ENCODE data around the gene PLEK2. TPM values are rescaled to one million over a fixed set of nuclear protein-coding genes. Genes with fewer than 3 reads are reported as not detected.
"Not testable (repeated sequence)": the region's sequence is repeated elsewhere in the genome, so short reads cannot be mapped to it uniquely, and the experiment has no call there.

PLEK2 gene, protein sequence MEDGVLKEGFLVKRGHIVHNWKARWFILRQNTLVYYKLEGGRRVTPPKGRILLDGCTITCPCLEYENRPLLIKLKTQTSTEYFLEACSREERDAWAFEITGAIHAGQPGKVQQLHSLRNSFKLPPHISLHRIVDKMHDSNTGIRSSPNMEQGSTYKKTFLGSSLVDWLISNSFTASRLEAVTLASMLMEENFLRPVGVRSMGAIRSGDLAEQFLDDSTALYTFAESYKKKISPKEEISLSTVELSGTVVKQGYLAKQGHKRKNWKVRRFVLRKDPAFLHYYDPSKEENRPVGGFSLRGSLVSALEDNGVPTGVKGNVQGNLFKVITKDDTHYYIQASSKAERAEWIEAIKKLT
- polyA plus RNA-seq (ENCODE audit: low read depth in 6 of 6) = 1 to 10 TPM in 1 of 6 donors, not detected in 5; 1.4 TPM

DNA sequence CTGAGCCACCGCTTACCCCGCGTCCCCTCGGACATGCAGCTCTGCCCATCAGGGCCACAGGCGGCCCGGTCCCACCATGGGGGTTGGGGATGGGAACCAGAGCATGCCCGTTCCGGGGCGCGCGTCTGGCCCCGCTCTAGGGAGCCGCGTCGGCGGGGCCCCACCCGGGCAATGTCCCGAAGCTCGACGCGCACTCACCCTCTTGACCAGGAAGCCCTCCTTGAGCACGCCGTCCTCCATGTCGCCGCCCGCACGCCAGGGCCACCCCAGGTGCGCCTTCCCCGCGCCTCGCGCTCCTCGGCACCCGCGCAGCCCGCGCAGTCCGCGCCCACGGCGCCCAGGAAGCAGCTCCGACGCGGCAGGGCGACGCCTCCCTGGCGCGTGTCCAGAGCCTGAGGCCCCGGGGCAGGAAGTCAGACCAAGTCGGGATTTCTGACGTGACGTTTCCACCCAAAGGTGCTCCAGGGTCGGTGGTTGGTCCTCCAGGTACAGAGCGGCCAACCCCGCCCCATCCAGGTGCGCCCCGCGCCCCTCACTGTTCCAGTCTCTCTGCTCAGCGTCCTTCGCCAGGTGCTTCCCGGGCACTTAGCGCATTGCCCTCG, at the start of gene PLEK2:
PLEK2 (minus strand) TSS at position 346 of the 602 bp plus-strand sequence; CDS start at position 240, 106 bp downstream.
- H3K4me1 Mint-ChIP-seq = peaks cover 12 to 22% (median 18%) of the 10 kb centered on the region in 3 donors
- H3K36me3 Mint-ChIP-seq = no peaks in the 10 kb centered on the region
- no peak for DNase-seq
- H3K27ac Mint-ChIP-seq = peak within 1 kb of the TSS in 2 of 6 donors; percentile 44 to 63
- no peaks in the 10 kb centered on the region for H3K9me3 Mint-ChIP-seq
- H3K27me3 Mint-ChIP-seq = peaks cover 18 to 33% (median 25%) of the 10 kb centered on the region in 3 donors
- peak within 1 kb of the TSS in 7 of 8 donors; percentile 19 to 73 (median 59) for H3K4me3 Mint-ChIP-seq
- ATAC-seq (ENCODE audit: low read depth in 2 of 2) = peak in 1 of 2 donors; percentile 42

GRCh38 chr14:67461341-67461985, 49.5 kb upstream of the PLEK2 start:
- no peak overlapping the region for H3K27ac Mint-ChIP-seq
- H3K27me3 Mint-ChIP-seq = peaks cover 0 to 6% (median 6%) of the 10 kb centered on the region in 3 donors
- H3K36me3 Mint-ChIP-seq = no peaks in the 10 kb centered on the region
- DNase-seq (no peak), ATAC-seq (ENCODE audit: low read depth in 2 of 2) (no peak)
- H3K4me3 Mint-ChIP-seq = peak overlapping the region in 1 of 8 donors; percentile 33
- peaks cover 0 to 4% (median 0%) of the 10 kb centered on the region in 7 donors for H3K9me3 Mint-ChIP-seq
- H3K4me1 Mint-ChIP-seq = peaks cover 0 to 5% (median 0%) of the 10 kb centered on the region in 3 donors

DNA sequence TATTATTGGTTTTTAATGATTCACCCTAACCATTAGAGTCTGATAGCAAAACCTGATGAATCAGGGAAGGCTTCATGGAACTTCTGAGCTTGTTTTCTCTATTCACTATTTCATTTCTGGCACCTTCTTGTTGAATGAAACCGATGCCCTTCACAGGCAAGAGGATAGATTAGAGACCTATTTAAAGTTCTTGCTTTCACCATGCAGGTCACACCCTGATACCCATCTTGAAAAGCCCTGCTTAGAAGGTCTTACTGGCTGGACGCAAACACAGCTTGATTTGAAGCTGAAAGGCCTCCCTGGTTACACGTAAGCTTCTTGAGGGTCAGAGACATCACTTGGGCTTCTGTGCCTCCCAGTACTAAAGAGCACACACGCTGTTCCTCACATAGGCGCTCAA, 47.4 kb upstream of the PLEK2 start:
- Mint-ChIP-seq H3K27me3 (peaks cover 0 to 10% (median 6%) of the 10 kb centered on the region in 3 donors), H3K36me3 (no peaks in the 10 kb centered on the region)

GRCh38 chr14:67457782-67458181, 45.8 kb upstream of the PLEK2 start:
- no peak for ATAC-seq (ENCODE audit: low read depth in 2 of 2)

More for the DNA sequence above, 47.4 kb upstream of the PLEK2 start:
- DNase-seq (no peak), ATAC-seq (ENCODE audit: low read depth in 2 of 2) (no peak)
- H3K9me3 Mint-ChIP-seq = peaks cover 0 to 5% (median 0%) of the 10 kb centered on the region in 7 donors
- H3K4me3 Mint-ChIP-seq = no peak overlapping the region
- no peak overlapping the region for H3K27ac Mint-ChIP-seq
- peaks cover 0 to under 1% (median 0%) of the 10 kb centered on the region in 3 donors for H3K4me1 Mint-ChIP-seq

GRCh38 chr14:67456732-67457131, 44.8 kb upstream of the PLEK2 start:
- no peak for DNase-seq
- Mint-ChIP-seq H3K9me3 (peaks cover 0 to 5% (median 0%) of the 10 kb centered on the region in 7 donors), H3K36me3 (no peaks in the 10 kb centered on the region), H3K27me3 (peaks cover 0 to 11% (median 6%) of the 10 kb centered on the region in 3 donors), H3K4me3 (no peak overlapping the region), H3K4me1 (no peaks in the 10 kb centered on the region), H3K27ac (no peak overlapping the region)
- ATAC-seq (ENCODE audit: low read depth in 2 of 2) = no peak

More at GRCh38 chr14:67457782-67458181, 45.8 kb upstream of the PLEK2 start:
- H3K27ac Mint-ChIP-seq = no peak overlapping the region
- H3K36me3 Mint-ChIP-seq = no peaks in the 10 kb centered on the region
- no peaks in the 10 kb centered on the region for H3K4me1 Mint-ChIP-seq
- peaks cover 0 to 10% (median 6%) of the 10 kb centered on the region in 3 donors for H3K27me3 Mint-ChIP-seq
- DNase-seq = no peak
- peaks cover 0 to 5% (median 0%) of the 10 kb centered on the region in 7 donors for H3K9me3 Mint-ChIP-seq
- H3K4me3 Mint-ChIP-seq = no peak overlapping the region

DNA sequence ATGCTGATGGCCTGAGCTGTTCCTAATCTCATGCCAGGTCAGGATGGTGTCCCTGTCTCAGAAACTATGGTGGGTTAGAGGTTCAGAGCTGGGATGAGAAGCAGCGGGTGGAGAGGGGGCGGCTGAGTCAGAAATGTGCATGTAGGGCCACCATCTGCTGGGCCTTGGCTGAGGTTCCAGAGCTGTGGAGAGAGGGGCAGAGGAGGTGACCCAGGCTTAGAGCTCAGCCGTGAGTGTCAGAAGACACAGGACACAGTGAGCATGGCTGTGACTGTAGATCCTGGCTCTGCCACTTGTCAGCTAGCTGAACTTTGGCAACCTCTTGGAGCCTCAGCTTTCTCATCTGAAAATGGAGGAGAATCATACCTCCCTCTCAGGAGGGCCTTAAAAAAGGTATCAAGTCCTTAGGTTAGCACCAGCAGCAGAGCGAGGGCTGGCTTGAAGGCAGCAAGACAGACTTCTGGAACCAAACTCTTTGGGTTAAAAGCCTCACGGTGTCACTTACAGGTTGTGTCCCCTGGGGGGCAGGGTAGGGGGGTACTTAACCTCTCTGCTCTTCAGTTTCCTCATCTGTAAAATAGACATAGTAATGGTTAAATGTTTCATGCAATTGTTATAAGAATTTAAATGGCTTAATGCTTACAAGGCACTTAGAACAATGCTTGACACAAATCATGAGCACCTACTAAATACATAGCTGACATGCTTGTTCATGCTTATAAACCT, 41.8 kb upstream of the PLEK2 start:
- Mint-ChIP-seq H3K27me3 (peaks cover 0 to 16% (median 6%) of the 10 kb centered on the region in 3 donors), H3K27ac (no peak overlapping the region), H3K9me3 (peaks cover 3 to 10% (median 7%) of the 10 kb centered on the region in 7 donors), H3K4me1 (no peaks in the 10 kb centered on the region), H3K4me3 (no peak overlapping the region), H3K36me3 (peaks cover 0 to 10% of the 10 kb centered on the region in 2 donors)
- DNase-seq (no peak), ATAC-seq (ENCODE audit: low read depth in 2 of 2) (no peak)

GRCh38 chr14:67451667-67452066, 39.7 kb upstream of the PLEK2 start:
- not testable (repeated sequence) for DNase-seq; ATAC-seq (ENCODE audit: low read depth in 2 of 2); H3K4me3 Mint-ChIP-seq; H3K36me3 Mint-ChIP-seq; H3K4me1 Mint-ChIP-seq; H3K27ac Mint-ChIP-seq
- Mint-ChIP-seq H3K9me3 (peaks cover 3 to 10% (median 6%) of the 10 kb centered on the region in 7 donors), H3K27me3 (peaks cover 0 to 10% (median 0%) of the 10 kb centered on the region in 3 donors)

DNA sequence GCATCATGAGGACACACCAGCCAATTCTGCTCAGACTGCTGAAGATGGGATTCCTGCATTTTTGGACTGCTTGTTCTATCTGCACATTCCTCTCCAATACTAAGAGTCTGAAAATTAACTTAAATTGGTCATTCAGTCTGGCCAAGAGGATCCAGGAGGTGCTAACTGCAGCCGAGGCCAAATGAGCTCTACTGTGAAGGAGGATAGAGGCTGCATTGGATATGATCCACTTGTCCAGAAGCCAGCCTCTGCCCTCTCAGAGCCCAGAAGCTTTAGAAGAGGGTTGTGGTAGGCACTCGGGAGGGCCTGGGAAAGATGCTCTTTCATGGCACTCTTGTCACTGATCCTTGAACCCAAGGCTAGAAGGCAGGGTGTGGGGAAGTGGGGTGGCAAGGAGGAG, 37.1 kb upstream of the PLEK2 start:
- ATAC-seq (ENCODE audit: low read depth in 2 of 2) = no peak
- Mint-ChIP-seq H3K4me1 (no peaks in the 10 kb centered on the region), H3K9me3 (peaks cover 0 to 10% (median 4%) of the 10 kb centered on the region in 7 donors), H3K27me3 (peaks cover 0 to 16% (median 8%) of the 10 kb centered on the region in 3 donors), H3K4me3 (no peak overlapping the region), H3K27ac (no peak overlapping the region), H3K36me3 (peaks cover 0 to 10% of the 10 kb centered on the region in 2 donors)
- DNase-seq = no peak

GRCh38 chr14:67447033-67447381, 35.0 kb upstream of the PLEK2 start:
- peaks cover 0 to 31% (median 25%) of the 10 kb centered on the region in 3 donors for H3K27me3 Mint-ChIP-seq
- ATAC-seq (ENCODE audit: low read depth in 2 of 2) (no peak), DNase-seq (no peak)
- no peaks in the 10 kb centered on the region for H3K4me1 Mint-ChIP-seq
- peaks cover 0 to 10% of the 10 kb centered on the region in 2 donors for H3K36me3 Mint-ChIP-seq
- H3K27ac Mint-ChIP-seq = peak overlapping the region in 1 of 6 donors; percentile 19
- no peak overlapping the region for H3K4me3 Mint-ChIP-seq
- H3K9me3 Mint-ChIP-seq = peaks cover 0 to 10% (median 4%) of the 10 kb centered on the region in 7 donors

DNA sequence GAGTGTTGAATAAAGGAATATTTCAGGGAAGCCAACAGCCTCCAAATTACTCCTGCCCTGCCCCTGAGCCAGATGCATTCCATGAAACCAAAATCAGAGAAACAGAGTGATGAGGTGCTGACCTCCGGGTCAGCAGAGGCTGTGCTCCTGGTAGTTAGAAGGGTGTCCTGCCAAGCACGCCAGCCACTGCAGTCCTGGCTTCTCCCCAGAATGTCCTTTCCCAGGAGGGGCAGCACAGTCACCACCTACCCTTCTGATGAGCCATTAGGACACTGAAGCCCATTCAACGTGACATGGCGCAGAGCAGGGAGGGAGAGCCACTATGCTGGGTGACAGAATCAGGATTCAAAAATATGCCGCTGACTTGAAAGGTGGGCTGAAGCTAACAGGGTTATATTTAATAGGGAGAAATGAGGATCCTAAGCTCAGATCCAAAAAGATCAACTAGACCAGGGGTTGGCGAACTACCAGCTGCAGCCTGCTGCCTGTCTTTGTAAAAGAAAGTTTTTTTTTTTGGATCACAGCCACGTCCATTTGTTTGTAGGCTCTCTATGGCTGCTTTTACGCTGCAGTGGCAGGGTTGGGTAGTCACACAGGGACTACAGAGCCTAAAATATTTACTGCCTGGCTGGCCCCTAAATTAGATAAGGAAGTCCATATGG, 34.5 kb upstream of the PLEK2 start:
- Mint-ChIP-seq H3K4me1 (no peaks in the 10 kb centered on the region), H3K27me3 (peaks cover 0 to 28% (median 25%) of the 10 kb centered on the region in 3 donors), H3K9me3 (peaks cover 0 to 10% (median 4%) of the 10 kb centered on the region in 7 donors), H3K36me3 (peaks cover 0 to 10% of the 10 kb centered on the region in 2 donors), H3K4me3 (no peak overlapping the region), H3K27ac (peak overlapping the region in 2 of 6 donors; percentile 19 to 22)
- no peak for ATAC-seq (ENCODE audit: low read depth in 2 of 2)
- DNase-seq = no peak

DNA sequence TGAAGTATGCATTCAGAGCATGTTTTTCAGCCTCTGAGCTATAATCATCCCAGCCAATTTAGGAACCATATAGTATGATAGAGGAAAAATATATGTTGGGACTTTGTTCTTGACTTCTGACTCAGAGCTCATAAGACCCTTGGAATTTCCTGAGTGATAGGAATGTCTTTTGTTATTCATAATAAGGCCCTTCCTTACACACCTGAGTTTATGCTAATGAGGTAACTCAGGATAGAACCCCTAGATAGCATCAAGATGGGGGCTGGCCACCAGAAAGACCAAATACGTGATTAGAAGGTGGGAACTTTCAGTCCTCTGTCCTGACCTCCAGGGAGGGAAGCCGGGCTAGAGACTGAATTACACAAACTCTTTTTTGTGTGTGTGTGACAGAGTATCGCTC, 32.4 kb upstream of the PLEK2 start:
- Mint-ChIP-seq H3K4me3 (no peak overlapping the region), H3K27me3 (peaks cover 0 to 26% (median 25%) of the 10 kb centered on the region in 3 donors), H3K27ac (no peak overlapping the region), H3K9me3 (no peaks in the 10 kb centered on the region), H3K4me1 (no peaks in the 10 kb centered on the region), H3K36me3 (no peaks in the 10 kb centered on the region)
- DNase-seq (no peak), ATAC-seq (ENCODE audit: low read depth in 2 of 2) (no peak)

GRCh38 chr14:67442139-67442906, 30.4 kb upstream of the PLEK2 start:
- ATAC-seq (ENCODE audit: low read depth in 2 of 2) = no peak
- no peak overlapping the region for H3K27ac Mint-ChIP-seq
- no peaks in the 10 kb centered on the region for H3K4me1 Mint-ChIP-seq
- H3K36me3 Mint-ChIP-seq = no peaks in the 10 kb centered on the region
- DNase-seq = no peak
- H3K27me3 Mint-ChIP-seq = peaks cover 3 to 32% (median 30%) of the 10 kb centered on the region in 3 donors
- no peaks in the 10 kb centered on the region for H3K9me3 Mint-ChIP-seq
- H3K4me3 Mint-ChIP-seq = no peak overlapping the region

Measured in naive B cell (primary cell).